Subcutaneous adipose tissue (tissue), 4 donors: Measurements from ENCODE around the gene ADCYAP1R1. TPM values are rescaled to one million over a fixed set of nuclear protein-coding genes. Genes with fewer than 3 reads are reported as not detected.

Source experiments
- total RNA-seq, 4 donors: library from RNA; depleted of rRNA; stranded (reverse); fragments of >200 nt; gene quantifications; one replicate each; pipeline ENCODE4 v1.1.0, GENCODE V29; 2016
- TF ChIP-seq, protein P1 (sequence below): fragments of 450-650 bp; IDR thresholded peaks from one replicate; pipeline ENCODE4 v1.5.1; 2016; ENCODE audit warnings: low read depth, mild to moderate bottlenecking, control low read depth, antibody characterized with exemption, moderate library complexity

ADCYAP1R1 gene
- total RNA-seq, 4 donors from 2014 or later, result 1.9 to 12.8 (median 3.0) TPM

DNA sequence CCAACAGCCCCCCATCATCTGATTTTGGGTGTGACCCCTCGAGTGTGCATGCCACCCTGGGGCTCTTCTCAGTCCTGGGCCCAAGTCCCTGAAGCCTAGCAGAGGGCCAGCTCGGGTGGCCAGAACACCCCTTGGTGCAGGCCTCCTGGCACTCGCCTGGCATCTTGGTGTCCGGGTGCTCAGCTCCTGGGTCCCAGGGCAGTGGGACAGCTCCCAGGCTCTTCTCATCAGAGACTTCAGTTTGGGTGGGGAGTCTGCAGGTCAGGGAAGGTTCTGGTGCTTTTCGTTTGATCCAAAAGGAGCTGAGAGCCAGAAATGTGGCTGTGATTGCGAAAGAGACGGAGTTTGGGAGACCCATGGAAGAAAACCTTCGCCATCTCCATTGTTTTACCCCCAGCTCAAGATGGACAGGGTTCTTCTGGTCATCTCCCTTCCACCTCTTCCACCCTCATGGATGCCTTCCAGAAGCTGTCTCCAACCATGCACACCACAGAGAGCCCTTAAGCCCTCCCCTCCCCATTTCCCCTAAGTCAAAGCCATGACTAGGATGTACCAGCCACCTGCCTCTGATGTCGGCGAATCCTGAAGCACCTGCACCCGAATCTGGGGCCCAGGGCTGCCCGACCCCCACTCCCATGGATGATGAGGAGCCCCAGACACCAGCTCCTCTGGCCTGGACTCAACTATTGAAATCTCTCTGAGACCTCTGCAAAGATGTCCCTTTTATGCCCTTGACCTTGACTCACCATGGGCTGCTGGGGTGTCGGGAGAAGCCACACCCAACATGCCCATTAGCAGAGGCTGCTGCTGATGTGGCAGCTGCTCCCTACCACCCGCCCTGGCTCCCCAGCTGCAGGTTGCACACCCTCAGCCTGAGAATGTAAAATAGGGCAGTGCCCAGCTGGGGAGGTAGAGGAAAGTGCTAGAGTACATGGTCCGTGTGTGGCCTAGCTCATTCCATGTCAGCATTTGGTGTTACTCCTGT lies 55.3 kb downstream of the ADCYAP1R1 start:
- TF ChIP-seq, protein P1, sequence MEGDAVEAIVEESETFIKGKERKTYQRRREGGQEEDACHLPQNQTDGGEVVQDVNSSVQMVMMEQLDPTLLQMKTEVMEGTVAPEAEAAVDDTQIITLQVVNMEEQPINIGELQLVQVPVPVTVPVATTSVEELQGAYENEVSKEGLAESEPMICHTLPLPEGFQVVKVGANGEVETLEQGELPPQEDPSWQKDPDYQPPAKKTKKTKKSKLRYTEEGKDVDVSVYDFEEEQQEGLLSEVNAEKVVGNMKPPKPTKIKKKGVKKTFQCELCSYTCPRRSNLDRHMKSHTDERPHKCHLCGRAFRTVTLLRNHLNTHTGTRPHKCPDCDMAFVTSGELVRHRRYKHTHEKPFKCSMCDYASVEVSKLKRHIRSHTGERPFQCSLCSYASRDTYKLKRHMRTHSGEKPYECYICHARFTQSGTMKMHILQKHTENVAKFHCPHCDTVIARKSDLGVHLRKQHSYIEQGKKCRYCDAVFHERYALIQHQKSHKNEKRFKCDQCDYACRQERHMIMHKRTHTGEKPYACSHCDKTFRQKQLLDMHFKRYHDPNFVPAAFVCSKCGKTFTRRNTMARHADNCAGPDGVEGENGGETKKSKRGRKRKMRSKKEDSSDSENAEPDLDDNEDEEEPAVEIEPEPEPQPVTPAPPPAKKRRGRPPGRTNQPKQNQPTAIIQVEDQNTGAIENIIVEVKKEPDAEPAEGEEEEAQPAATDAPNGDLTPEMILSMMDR, result no peak

DNA sequence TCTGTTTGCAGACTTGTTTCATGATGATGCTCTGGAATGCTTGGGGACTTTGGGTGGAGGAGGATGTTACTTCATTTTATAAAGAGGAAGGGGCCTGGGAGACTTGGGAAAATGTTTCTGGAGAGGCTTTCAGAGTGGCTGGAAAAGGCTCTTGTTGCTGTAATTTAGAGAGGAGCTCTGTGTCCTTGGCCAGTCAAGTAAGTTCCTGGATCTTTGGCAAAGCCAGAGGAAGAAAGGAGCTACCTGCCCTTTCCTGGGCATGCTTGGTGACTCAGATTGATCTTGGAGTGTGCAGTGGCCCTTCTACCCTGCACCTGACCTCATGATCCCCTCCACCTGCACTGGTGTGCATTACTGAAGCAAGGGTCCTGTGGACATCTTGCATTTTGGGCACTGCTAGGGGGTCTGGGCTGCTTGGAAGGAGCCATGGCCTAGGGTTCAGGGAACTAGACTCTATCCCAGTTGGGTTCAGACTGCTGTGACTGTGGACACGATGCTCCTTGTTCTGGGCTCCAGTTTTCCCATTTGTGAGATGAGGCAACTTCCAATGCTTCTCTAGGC lies 56.1 kb downstream of the ADCYAP1R1 start:
- TF ChIP-seq, protein P1, result no peak

DNA sequence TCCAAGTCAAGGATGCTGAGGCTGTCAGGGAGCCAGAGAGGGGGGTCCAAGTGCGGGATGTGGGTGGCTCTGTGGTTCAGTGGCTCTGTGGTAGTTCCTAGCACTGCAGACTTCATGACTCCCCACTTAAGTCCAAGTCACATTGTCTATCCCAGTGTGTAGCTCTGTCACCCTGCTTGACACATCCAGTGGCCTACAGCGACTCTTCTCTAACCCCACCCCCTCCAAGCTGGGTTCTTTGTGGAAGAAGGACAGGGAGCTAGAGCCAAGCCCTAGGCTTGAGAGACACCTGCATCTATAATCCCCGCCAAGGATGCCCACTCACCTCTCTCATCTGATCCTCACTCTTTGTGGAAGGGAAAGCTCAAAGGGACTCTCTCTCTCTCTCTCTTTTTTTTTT lies 57.6 kb downstream of the ADCYAP1R1 start:
- TF ChIP-seq, protein P1, result no peak

DNA sequence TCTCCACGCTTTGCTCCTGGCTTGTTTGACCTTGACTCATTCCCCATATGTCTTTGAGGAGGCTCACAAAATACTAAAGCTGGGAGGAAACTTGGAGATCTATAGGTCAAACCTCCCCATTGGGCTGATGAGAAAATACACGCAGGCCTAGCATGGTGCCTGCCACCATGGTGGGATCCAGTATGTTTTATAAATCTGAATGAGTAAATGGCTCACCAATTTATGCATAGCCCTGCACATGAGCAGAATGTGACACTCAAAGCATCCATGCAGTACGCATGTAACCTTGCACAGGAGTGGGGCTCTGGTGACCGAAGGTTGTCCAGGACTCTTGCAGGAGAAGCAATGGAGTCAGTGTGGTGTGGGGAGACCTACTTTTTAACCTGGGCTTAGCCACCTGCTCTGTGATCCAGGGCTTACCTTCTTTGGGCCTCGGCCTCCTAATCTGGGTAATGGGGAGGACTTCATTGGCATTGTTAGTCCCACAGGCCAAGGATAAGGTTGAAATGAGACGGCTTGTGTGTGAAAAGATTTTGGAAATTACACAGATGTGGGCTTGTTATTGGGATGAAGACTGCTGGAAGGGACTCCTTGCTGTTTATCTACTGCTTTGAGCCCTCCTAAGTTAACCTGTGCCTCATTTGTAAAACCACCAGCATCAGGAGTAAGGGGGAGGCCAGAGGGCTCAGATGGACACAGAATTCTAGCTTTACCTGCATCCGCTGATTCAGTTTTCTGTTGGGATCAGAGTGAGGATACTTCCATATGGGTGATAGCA lies 58.4 kb downstream of the ADCYAP1R1 start:
- TF ChIP-seq, protein P1, result no peak

DNA sequence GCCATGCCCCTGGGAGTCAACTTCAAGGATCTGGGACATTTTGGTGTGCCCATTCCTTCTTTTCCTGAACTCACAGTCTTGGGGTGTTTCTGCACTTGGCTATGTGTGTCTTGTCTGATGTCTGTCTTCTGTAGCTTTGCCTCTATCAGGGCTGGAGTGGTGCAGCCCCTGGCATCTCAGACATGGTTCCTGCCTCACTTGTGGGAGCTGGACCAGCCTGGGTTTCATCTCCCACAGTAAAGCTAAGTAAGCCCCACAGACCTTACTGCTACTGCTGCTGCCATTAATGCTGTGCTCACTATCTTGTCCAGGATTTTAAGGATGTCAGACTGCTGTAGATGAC lies 59.0 kb downstream of the ADCYAP1R1 start:
- TF ChIP-seq, protein P1, result no peak

DNA sequence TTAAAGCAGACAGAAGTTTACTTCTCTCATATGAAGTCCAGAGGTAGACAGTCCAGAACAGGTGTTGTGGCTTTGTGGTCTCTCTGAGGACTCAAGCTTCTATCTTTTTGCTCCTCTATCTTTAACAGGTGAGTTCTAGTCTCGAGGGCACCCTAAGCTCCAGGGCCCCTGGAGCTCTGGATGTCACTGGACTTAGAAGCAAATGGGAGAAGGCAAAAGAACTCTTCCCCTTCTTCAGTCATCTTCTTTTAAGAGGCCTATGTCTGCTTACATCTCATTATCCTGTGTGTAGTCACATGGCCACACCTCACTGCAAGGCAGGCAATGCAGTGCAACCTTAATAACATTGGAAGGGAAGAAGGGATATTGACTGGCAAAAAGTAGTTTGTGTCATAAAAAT lies 61.6 kb downstream of the ADCYAP1R1 start:
- TF ChIP-seq, protein P1, result no peak
